ENCODE data around the gene TIMM13.

GRCh38 chr19:2391118-2391725 lies 36.2 kb downstream of the TIMM13 start:
- TF ChIP-seq, protein P1, sequence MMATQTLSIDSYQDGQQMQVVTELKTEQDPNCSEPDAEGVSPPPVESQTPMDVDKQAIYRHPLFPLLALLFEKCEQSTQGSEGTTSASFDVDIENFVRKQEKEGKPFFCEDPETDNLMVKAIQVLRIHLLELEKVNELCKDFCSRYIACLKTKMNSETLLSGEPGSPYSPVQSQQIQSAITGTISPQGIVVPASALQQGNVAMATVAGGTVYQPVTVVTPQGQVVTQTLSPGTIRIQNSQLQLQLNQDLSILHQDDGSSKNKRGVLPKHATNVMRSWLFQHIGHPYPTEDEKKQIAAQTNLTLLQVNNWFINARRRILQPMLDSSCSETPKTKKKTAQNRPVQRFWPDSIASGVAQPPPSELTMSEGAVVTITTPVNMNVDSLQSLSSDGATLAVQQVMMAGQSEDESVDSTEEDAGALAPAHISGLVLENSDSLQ (IDR thresholded peaks at IDR 0.05), result no peak
- no peak for TF ChIP-seq NFRKB (IDR thresholded peaks at IDR 0.05)
- no peak for TF ChIP-seq BHLHE40 (IDR thresholded peaks at IDR 0.05; ENCODE audit: borderline replicate concordance)
- TF ChIP-seq ZNF384 (IDR thresholded peaks at IDR 0.05), result peak; percentile 96
- no peak for TF ChIP-seq FOXA1 (IDR thresholded peaks at IDR 0.05)

Data from HEK293T (cell line).